ENCODE measurements around the gene DNAI1. TPM values are rescaled to one million over a fixed set of nuclear protein-coding genes. Genes with fewer than 3 reads are reported as not detected.

The DNAI1 gene
- polyA plus RNA-seq, 1 donor (not counting 4 experiments of a cell fraction or from before 2014, with no cell fraction given): 0.08 TPM

DNA sequence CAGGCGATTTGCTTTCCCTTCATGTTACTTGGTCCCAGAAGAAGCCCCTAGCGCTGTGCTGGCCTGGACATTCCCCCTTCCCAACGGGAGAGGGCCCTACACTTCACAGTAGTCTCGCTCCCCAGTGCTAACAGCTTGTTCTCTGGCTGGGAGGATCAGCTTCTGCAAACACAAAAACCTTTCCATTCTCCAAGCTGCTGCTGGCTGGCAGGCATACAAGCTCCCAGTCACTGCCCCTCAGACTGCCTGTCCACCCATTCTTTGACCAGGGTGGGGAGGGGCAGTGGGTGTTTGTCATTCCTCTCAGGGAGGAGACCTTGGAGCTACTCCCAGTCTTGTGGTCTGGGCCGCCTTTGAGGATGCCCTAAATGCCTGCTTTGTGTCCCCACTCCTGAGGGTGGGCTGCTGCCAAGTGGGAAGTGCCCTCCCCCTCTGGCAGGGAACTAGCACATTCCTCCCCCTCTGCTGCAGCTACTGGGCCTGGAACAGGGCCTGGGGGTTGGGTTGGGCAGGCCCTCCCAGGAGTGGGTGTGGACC, 43.4 kb downstream of the DNAI1 start:
- Histone ChIP-seq H3K4me2 (ENCODE audit: control insufficient read depth, extremely low read depth, insufficient read depth, low read depth, low read length) (no peak overlapping the region), H3K9me1 (ENCODE audit: control insufficient read depth, extremely low read depth, insufficient read depth, low read length) (no peaks in the 10 kb centered on the region), H3K4me1 (ENCODE audit: control insufficient read depth, extremely low read depth, insufficient read depth, low read length) (peaks cover 14% of the 10 kb centered on the region), H3K27ac (ENCODE audit: control insufficient read depth, insufficient read depth, low read length) (no peak overlapping the region), H4K20me1 (ENCODE audit: control insufficient read depth, extremely low read depth, insufficient read depth, low read length) (peaks cover 2% of the 10 kb centered on the region), H3K36me3 (ENCODE audit: control insufficient read depth in 2 of 2, extremely low read depth in 1 of 2, insufficient read depth in 2 of 2, low read length in 2 of 2) (no peaks in the 10 kb centered on the region), H2AFZ (ENCODE audit: control insufficient read depth, low read length) (no peak overlapping the region), H3K79me2 (ENCODE audit: control insufficient read depth, insufficient read depth, low read length) (no peaks in the 10 kb centered on the region), H3K9me3 (ENCODE audit: control insufficient read depth, low read depth, low read length) (no peaks in the 10 kb centered on the region), H3K9ac (ENCODE audit: control insufficient read depth, extremely low read depth, insufficient read depth, low read length) (no peak overlapping the region), H3K4me3 (ENCODE audit: control insufficient read depth in 2 of 3, extremely low read depth in 1 of 3, insufficient read depth in 2 of 3, low read depth in 1 of 3, low read length in 3 of 3) (no peak overlapping the region), H3K27me3 (ENCODE audit: control insufficient read depth, extremely low read depth, insufficient read depth, low read length) (peaks cover 26% of the 10 kb centered on the region)
- FAIRE-seq (no peak), DNase-seq (ENCODE audit: low read depth, low spot score) (no peak)
- dilution Hi-C loops (cut with MboI; ENCODE audit: extremely low pct_ligation_motif_present, low sequenced_read_pairs): no loop called here
- TF ChIP-seq EZH2 (IDR thresholded peaks at IDR 0.05; ENCODE audit: low read length) (no peak), CTCF (optimal IDR thresholded peaks at IDR 0.05 in 1 of 3, IDR thresholded peaks at IDR 0.05 in 1 of 3, conservative IDR thresholded peaks at IDR 0.05 in 1 of 3; ENCODE audit: extremely low read depth in 1 of 3, insufficient read depth in 2 of 3, low read length in 3 of 3) (peak in 1 of 3 experiments; percentile 23)

DNA sequence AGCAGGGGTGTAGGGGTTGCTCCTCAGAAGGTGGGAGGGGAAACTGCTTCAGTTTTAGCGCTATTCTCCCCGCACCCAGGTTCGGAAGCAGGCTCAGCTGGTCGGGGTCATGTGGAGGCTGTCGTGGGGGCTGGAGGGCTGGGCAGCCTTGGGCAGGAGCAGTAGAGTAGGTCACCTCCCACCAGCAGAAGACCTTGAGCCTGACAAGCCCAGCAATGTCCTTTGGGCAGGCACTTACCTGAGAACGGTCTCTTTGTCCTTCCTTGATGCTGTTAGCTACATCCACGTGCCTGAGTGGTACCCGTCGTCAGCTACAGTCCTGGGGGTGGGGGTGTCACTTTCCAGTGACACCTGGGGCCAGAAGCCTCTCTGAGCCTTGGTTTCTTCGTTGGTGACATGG, 43.9 kb downstream of the DNAI1 start:
- H2AFZ ChIP-seq (ENCODE audit: control insufficient read depth, low read length): no peak overlapping the region
- no peaks in the 10 kb centered on the region for H3K9me1 ChIP-seq (ENCODE audit: control insufficient read depth, extremely low read depth, insufficient read depth, low read length)
- no peak for TF ChIP-seq EZH2 (IDR thresholded peaks at IDR 0.05; ENCODE audit: low read length)
- no peak for TF ChIP-seq CTCF (optimal IDR thresholded peaks at IDR 0.05 in 1 of 3, IDR thresholded peaks at IDR 0.05 in 1 of 3, conservative IDR thresholded peaks at IDR 0.05 in 1 of 3; ENCODE audit: extremely low read depth in 1 of 3, insufficient read depth in 2 of 3, low read length in 3 of 3)
- H3K9ac ChIP-seq (ENCODE audit: control insufficient read depth, extremely low read depth, insufficient read depth, low read length): no peak overlapping the region
- DNase-seq (ENCODE audit: low read depth, low spot score) (no peak), FAIRE-seq (no peak)
- peaks cover 14% of the 10 kb centered on the region for H3K4me1 ChIP-seq (ENCODE audit: control insufficient read depth, extremely low read depth, insufficient read depth, low read length)
- dilution Hi-C loops (cut with MboI; ENCODE audit: extremely low pct_ligation_motif_present, low sequenced_read_pairs): no loop called here
- no peak overlapping the region for H3K4me2 ChIP-seq (ENCODE audit: control insufficient read depth, extremely low read depth, insufficient read depth, low read depth, low read length)
- H3K36me3 ChIP-seq (ENCODE audit: control insufficient read depth in 2 of 2, extremely low read depth in 1 of 2, insufficient read depth in 2 of 2, low read length in 2 of 2): no peaks in the 10 kb centered on the region
- H3K9me3 ChIP-seq (ENCODE audit: control insufficient read depth, low read depth, low read length): no peaks in the 10 kb centered on the region
- no peak overlapping the region for H3K27ac ChIP-seq (ENCODE audit: control insufficient read depth, insufficient read depth, low read length)
- H4K20me1 ChIP-seq (ENCODE audit: control insufficient read depth, extremely low read depth, insufficient read depth, low read length): peaks cover 2% of the 10 kb centered on the region
- H3K27me3 ChIP-seq (ENCODE audit: control insufficient read depth, extremely low read depth, insufficient read depth, low read length): peaks cover 27% of the 10 kb centered on the region
- H3K4me3 ChIP-seq (ENCODE audit: control insufficient read depth in 2 of 3, extremely low read depth in 1 of 3, insufficient read depth in 2 of 3, low read depth in 1 of 3, low read length in 3 of 3): no peak overlapping the region
- H3K79me2 ChIP-seq (ENCODE audit: control insufficient read depth, insufficient read depth, low read length): no peaks in the 10 kb centered on the region
